AML-193 (cell line): ENCODE measurements around the gene CSRNP2.
"Not testable (repeated sequence)": the region's sequence is repeated elsewhere in the genome, so short reads cannot be mapped to it uniquely, and the experiment has no call there.

ENCODE experiments used
- DNase-seq, 2 experiments: peaks; one replicate each; lab custom pipeline; 2025; lab: John Stamatoyannopoulos, UW

Gene CSRNP2

GRCh38 chr12:51027342-51027835 is 56.0 kb downstream of the CSRNP2 start:
- DNase-seq: no peak

GRCh38 chr12:51025836-51026638 is 57.4 kb downstream of the CSRNP2 start, which contains the start of gene SLC11A2:
Gene SLC11A2, minus strand, starts transcription at chr12:51026384. Its CDS starts 15,656 bp downstream, at chr12:51010728.
- peak; percentile 82 to 92 for DNase-seq

DNA sequence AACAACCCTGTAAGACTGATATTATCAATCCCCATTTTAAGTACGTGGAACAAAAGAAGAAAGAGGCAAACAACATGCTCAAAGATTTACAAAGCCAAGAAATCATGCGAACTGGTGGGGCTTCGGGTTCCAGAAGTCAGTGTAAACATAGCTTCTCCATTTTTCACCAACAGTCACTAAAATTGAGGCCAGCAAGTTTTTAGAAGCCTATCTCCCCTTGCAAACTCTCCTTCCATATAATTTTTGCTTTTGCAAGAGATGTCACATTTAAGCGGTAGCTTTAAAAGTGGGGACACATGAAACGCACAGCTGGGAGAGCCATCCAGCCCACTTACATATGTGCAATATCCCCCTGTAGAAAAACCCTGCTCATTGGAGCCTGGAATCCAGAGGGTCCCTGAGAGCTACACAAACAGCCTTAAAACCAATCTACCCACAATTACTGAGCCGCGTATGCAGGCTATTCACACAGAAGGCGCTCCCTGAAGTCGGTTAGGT is 58.0 kb downstream of the CSRNP2 start:
- no peak for DNase-seq

- no peak for DNase-seq
Measured at GRCh38 chr12:51023625-51024382, 59.6 kb downstream of the CSRNP2 start.

DNA sequence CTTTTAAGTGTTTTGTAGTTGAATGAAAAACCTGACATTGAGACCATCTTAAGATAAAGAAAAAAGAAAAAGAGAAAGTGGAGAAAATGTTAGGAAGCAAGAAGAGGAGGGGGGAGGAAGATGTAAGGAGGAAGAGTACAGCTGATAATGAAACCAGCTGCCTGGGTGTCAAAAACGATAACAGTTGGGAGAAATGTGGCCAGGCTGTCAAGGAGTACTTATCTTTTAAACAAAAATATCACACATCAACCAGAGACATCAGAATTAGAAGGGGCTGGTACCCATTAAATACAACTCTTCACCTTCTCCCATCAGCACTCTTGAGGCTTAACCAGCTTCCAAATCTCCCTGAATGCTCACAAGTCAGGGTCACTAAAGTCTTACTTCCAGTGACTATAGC is 61.7 kb downstream of the CSRNP2 start:
- DNase-seq: no peak

DNA sequence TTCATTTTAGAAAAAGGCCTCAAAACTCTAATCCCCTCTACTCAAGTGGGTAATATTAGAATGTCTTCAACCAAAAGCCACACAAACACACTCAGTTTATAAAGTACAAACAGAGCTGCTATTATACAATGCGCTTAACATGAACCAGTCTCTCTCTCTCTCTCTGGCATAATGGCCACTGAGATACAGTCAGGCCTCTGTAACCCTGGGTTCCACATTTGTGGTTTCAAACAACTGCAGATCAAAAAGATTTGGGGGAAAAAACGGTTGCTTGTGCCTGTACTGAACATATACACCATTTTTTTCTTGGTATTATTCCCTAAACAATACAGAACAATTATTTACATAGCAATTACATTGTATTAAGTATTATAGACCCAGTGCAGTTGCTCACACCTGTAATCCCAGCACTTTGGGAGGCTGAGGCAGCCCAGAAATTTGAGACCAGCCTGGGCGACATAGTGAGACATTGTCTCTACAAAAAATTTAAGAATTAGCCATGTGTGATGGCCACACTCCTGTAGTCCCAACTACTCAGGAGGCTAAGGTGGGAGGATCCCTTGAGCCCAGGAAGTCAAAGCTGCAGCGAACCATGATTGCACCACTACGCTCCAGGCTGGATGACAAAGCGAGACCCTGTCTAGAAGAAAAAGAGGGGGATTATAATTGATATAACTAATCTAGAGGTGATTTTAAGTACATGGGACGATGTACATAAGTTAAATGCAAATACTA is 62.8 kb downstream of the CSRNP2 start:
- no peak for DNase-seq

DNA sequence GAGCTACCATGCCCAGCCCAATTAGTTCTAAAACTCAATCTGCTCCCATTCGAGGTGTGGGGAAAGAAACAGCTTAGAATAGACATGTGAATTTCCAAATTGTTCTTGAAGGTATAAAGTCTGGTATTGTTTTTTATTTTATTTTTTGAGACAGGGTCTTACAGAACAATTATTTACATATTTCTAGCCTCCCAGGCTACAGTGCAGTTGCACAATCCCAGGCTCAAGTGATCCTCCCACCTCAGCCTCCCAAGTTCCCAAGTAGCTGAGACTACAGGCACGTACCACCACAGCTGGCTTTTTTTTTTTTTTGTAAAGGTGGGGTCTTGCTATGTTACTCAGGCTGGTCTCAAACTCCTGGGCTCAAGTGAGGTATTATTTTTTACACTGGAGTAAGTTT is 63.5 kb downstream of the CSRNP2 start:
- DNase-seq: no peak

DNA sequence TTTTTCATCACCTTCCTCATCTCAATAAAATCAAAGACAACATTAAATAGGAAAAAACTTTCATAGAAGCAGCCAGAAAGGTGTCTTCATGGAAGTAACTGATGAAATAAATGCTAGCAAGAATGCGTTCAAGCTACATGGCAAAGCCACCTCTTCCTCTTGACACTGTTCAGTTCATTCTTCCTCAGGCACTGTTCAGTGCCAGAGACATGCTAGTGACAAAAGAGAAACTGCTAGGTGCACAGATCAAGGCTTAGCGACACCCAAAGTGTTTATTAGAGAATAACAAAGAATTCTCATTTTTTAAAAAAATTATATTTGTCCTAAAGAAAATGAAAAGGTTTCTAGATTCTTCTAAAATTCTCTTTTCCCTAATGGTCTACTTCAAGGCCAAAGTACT is 64.4 kb downstream of the CSRNP2 start:
- no peak for DNase-seq

- no peak for DNase-seq
Measured at GRCh38 chr12:51017452-51017851, 65.9 kb downstream of the CSRNP2 start.

DNA sequence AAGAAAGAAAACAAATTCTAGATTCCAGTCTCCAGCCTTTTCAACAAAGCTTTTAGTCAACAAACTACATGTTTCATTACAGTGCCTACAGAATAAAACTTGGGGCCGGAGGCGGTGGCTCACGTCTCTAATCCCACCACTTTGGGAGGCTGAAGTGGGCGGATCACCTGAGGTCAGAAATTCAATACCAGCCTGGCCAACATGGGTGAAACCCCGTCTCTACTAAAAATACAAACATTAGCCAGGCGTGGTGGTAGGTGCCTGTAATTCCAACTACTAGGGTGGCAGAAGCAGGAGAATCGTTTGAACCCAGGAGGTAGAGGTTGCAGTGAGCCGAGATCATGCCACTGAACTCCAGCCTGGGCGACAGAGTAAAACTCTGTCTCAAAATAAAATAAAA is 68.9 kb downstream of the CSRNP2 start:
- DNase-seq: not testable (repeated sequence)

GRCh38 chr12:51013441-51013840 is 70.0 kb downstream of the CSRNP2 start:
- no peak for DNase-seq

DNA sequence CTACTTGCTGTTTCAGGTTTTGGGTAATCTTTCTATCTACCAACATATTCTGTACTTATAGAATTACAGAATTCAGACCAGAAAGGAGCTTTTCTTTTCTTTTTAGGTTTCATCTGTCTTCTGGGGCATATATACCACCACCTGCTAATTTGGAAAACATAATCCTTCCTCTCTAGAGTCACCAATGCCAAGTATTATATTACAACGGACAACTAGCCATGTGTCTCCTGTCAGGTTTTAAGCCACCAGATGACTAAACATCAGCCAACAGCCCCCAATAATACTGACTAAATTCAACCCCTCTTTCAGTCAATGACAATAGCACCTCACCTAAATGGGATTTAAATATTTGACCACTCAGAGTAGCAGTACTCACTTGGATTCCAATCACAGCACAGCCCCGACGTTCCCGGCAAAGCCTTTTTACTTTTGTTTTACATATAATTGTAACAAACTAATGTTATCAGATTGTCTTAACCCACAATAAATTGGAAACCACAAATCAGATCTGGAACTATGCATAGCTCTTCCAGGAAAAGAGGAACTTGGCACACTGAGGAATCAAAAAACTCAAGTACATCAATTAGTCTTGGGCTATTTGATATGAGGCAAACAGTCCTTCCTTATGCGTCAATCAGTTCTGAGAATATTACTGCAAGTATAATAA is 70.7 kb downstream of the CSRNP2 start:
- no peak for DNase-seq

GRCh38 chr12:51011955-51012354 is 71.4 kb downstream of the CSRNP2 start:
- no peak for DNase-seq
